Heart left ventricle (tissue), 16 donors: Measurements from ENCODE around the gene CLDN16. TPM values are rescaled to one million over a fixed set of nuclear protein-coding genes. Genes with fewer than 3 reads are reported as not detected.
A peak's percentile ranks its signal among the peaks of the same experiment; 100 is the strongest.

Experiments
- ATAC-seq, 4 donors: fragments of 200-7000 bp; cut with Tn5 transposase; one replicate each; pipeline ENCODE4 v1.9.1; 2020 to 2022; ENCODE audit warnings: moderate library complexity in 4 of 4, mild to moderate bottlenecking in 3 of 4, moderate number of reproducible peaks in 1 of 4
- DNase-seq, 5 donors: peaks; one replicate each; pipeline ENCODE4 v3.0.0-alpha.2; 2020
- H3K27ac ChIP-seq, 12 donors: fragments of 200-600 bp; sonication (generic) in 4 of 12; one replicate each; pipeline versions ENCODE4 v1.5.0 to v1.8.0; 2016 to 2022; ENCODE audit warnings: mild to moderate bottlenecking in 2 of 12
- H3K27me3 ChIP-seq, 9 donors: fragments of 200-600 bp; sonication (generic) in 2 of 9; one replicate each; pipeline versions ENCODE4 v1.5.1 to v1.8.0; 2016 to 2022; ENCODE audit warnings: mild to moderate bottlenecking in 3 of 9
- H3K36me3 ChIP-seq, 9 donors: fragments of 200-600 bp; sonication (generic) in 2 of 9; one replicate each; pipeline versions ENCODE4 v1.5.0 to v1.8.0; 2018 to 2022; ENCODE audit warnings: mild to moderate bottlenecking in 2 of 9
- H3K4me1 ChIP-seq, 12 donors: fragments of 200-600 bp; sonication (generic) in 4 of 12; one replicate each; pipeline versions ENCODE4 v1.5.0 to v1.8.0; 2016 to 2022; ENCODE audit warnings: mild to moderate bottlenecking in 3 of 12
- H3K4me3 ChIP-seq, 12 donors: fragments of 200-600 bp; sonication (generic) in 4 of 12; one replicate each; pipeline versions ENCODE4 v1.5.0 to v1.8.0; 2017 to 2022; ENCODE audit warnings: mild to moderate bottlenecking in 9 of 12, moderate library complexity in 4 of 12
- H3K9me3 ChIP-seq, 12 donors: fragments of 200-600 bp; sonication (generic) in 4 of 12; one replicate each; pipeline versions ENCODE4 v1.5.0 to v1.8.0; 2016 to 2022; ENCODE audit warnings: mild to moderate bottlenecking in 1 of 12
- POLR2A ChIP-seq, 2 donors: fragments of 450-650 bp; IDR thresholded peaks; one replicate each; pipeline ENCODE4 v1.6.1; 2017; ENCODE audit warnings: antibody characterized with exemption in 2 of 2, mild to moderate bottlenecking in 2 of 2, moderate library complexity in 2 of 2
- WGBS, 4 donors: extraction: QIAGEN DNeasy Blood & Tissue Kit in 2 of 4; methylation state at CpG; one replicate each; pipeline versions ENCODE4 v1.1.5 to v1.1.7; 2013 to 2018; 5-methylcytosine and 5-hydroxymethylcytosine counted together
- intact Hi-C, 10 donors: fragments of 100-400 bp; cut with DNase I; formaldehyde crosslinking; loops; one replicate each; pipeline versions ENCODE4 v1.11.1 to v1.14.2; 2022
- polyA plus RNA-seq, 2 donors: library from polyadenylated mRNA; stranded (reverse); fragments of 200-250 nt; gene quantifications; one replicate each; pipeline ENCODE4 v1.2.3, GENCODE V29; 2013
- total RNA-seq, 9 donors: library from RNA; depleted of rRNA in 2 of 9; stranded (reverse); fragments of >200 nt in 2 of 9; fragmentation: NEBNext Ultra II Directional in 3 of 9; extraction: Animal tissue kit (Norgen Biotek cat#: 25700) in 3 of 9; gene quantifications; one replicate each; pipeline versions ENCODE4 v1.1.0 to v1.2.4, GENCODE V29; 2016 to 2023
- TF ChIP-seq, protein P1 (sequence below), 12 donors: fragments of 200-600 bp; sonication (generic) in 4 of 12; IDR thresholded peaks; one replicate each; pipeline versions ENCODE4 v1.5.0 to v1.8.0; 2018 to 2022; ENCODE audit warnings: antibody characterized with exemption in 12 of 12, mild to moderate bottlenecking in 5 of 12
- donor health status: ischemic (EF 13 %, LVEDD 7.1; RV severe dilation, severe dysfunction).
- donor health status: healthy with polysubstance abuse.
- donor health status: DM: no; HTN: yes; CAD: no.
- donor health status: DM: no; HTN: no; CAD: no.
- donor health status: ischemic (EF 25% LVEDD 6.9; RV normal size, moderate dysfunction).
- donor health status: ischemic (EF 25% LVEDD 5.7; RV mildly dilated, moderate dysfunction).
- donor health status: healthy.
- donor health status: DM: yes; HTN: yes; CAD: no.
- donor health status: ischemic (EF 35%, LVEDD 5.7; RV mildly dilated, moderate dysfunction).
- donor health status: nonischemic (EF 11% LVEDD 7.7; RV severe dilation, severe dysfunction).
- donor health status: DM: yes; HTN: yes; CAD: no.
- donor health status: PGD.
- donor health status: ischemic (EF 29% LVEDD 5.4; RV normal size, mild dysfunction).
- donor health status: nonischemic (EF 23%, LVEDD 6.1; RV moderate dilation, normal function).

The CLDN16 gene
- total and polyA plus RNA-seq, 11 donors, result 0.41 TPM; not detected in 10

DNA sequence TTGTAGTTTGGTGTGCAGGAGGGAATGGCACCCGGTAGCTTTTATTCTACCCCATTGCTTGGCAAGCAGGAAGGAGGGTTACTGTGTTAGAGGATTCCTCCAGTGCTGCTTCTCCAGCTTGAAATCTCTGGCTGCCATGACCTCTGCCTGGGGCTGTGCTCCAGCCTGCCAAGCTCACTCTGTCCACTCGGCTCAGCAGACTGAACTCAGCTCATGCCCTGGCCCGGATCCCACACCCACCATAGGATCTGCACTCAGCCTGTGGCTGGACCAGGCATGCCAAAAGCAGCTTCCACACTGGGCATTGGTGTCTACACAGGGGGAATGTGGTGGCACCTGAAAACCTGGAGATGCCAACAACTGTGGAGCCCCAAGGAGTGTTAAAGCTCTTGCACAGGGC is 26.3 kb downstream of the CLDN16 start:
- peak in 2 of 5 donors; percentile 36 to 62 for DNase-seq
- WGBS, 4 donors, result 56 to 90% (median 63%) methylated on average over 1 to 3 of the region's 3 CpGs
- no peak overlapping the region for H3K27ac ChIP-seq
- H3K9me3 ChIP-seq, result no peaks in the 10 kb centered on the region
- no peaks in the 10 kb centered on the region for H3K4me1 ChIP-seq
- intact Hi-C loops, result no loop called here
- no peaks in the 10 kb centered on the region for H3K27me3 ChIP-seq
- TF ChIP-seq, protein P1, sequence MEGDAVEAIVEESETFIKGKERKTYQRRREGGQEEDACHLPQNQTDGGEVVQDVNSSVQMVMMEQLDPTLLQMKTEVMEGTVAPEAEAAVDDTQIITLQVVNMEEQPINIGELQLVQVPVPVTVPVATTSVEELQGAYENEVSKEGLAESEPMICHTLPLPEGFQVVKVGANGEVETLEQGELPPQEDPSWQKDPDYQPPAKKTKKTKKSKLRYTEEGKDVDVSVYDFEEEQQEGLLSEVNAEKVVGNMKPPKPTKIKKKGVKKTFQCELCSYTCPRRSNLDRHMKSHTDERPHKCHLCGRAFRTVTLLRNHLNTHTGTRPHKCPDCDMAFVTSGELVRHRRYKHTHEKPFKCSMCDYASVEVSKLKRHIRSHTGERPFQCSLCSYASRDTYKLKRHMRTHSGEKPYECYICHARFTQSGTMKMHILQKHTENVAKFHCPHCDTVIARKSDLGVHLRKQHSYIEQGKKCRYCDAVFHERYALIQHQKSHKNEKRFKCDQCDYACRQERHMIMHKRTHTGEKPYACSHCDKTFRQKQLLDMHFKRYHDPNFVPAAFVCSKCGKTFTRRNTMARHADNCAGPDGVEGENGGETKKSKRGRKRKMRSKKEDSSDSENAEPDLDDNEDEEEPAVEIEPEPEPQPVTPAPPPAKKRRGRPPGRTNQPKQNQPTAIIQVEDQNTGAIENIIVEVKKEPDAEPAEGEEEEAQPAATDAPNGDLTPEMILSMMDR (IDR thresholded peaks at IDR 0.05), result no peak
- no peak for TF ChIP-seq POLR2A (IDR thresholded peaks at IDR 0.05)
- no peak overlapping the region for H3K4me3 ChIP-seq
- no peaks in the 10 kb centered on the region for H3K36me3 ChIP-seq
- peak; percentile 59 to 79 (median 66) for ATAC-seq

DNA sequence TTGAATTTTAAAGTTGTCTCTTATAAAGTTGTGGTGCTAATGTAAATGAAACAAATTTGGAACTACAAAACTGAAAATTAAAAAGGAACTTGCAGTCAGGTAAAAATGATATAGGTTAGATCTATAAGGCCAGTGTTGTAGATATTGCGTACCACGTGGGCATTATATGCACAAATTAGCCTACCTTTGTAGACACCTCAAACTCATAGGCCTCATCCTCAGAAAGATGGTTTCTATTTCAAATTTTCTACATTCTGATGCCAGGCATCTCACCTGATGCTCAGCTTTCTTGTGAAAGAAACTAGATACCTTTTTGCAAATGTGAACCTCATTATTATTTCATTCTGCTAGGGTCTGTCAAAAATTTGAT is 36.1 kb downstream of the CLDN16 start:
- H3K4me3 ChIP-seq, result no peak overlapping the region
- DNase-seq (no peak), ATAC-seq (no peak)
- TF ChIP-seq POLR2A (IDR thresholded peaks at IDR 0.05), result no peak
- TF ChIP-seq, protein P1 (IDR thresholded peaks at IDR 0.05), result no peak
- H3K27ac ChIP-seq, result no peak overlapping the region
- peaks cover 0 to 5% (median 0%) of the 10 kb centered on the region in 12 donors for H3K4me1 ChIP-seq
- intact Hi-C loops, result loop anchor here in 5 of 10 donors (2.0 to 10.0 kb wide), 4 partner anchors 197 to 463 kb away; no protein-coding TSS in a partner anchor
- no peaks in the 10 kb centered on the region for H3K27me3 ChIP-seq
- H3K9me3 ChIP-seq, result no peaks in the 10 kb centered on the region
- no peaks in the 10 kb centered on the region for H3K36me3 ChIP-seq
- 49 to 60% (median 56%) methylated on average over 2 of the region's 2 CpGs for WGBS, 4 donors

DNA sequence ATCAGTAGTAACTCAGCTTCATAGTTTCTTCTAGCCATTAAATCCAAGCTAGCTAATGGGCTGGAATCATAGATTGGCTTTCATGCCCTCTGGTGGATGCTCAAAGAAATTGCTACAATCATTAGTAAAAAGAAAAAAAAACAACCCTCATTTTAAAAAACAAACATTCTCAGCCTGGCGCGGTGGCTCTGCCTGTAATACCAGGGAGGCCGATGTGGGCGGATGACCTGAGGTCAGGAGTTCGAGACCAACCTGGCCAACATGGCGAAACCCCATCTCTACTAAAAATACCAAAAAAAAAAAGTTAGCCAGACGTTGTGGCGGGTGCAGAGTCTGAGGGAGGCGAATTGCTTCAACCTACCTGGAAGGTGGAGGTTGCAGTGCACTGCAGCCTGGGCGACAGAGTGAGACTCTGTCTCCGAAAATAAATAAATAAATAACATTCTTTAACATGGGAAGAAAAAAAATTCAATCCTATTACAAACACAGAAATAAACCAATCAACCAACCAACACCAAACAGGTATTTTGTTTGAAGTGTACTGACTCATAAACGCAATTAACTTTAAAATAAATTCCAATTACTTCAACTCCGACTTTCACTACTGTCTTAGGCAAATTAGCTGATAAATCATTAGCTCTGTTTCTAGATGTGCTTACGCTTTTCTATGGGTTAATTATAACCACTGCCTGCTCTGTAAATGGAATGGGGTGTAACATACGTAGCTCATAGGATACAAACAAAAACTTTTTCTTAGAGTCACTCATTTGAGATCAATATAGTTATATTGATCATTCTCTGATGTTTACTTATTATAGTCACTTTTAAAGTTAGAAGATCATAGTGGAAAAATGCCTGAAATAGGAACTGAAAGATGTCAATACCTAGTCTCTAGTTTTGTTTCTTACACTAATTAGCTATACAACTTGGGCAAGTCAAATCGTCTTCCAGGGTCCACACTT is 36.8 kb downstream of the CLDN16 start:
- 30 to 41% (median 37%) methylated on average over 16 of the region's 16 CpGs for WGBS, 4 donors
- H3K4me1 ChIP-seq, result peaks cover 0 to 5% (median 0%) of the 10 kb centered on the region in 12 donors
- no peak overlapping the region for H3K4me3 ChIP-seq
- no peaks in the 10 kb centered on the region for H3K36me3 ChIP-seq
- TF ChIP-seq, protein P1 (IDR thresholded peaks at IDR 0.05), result peak; percentile 36 to 77 (median 60)
- TF ChIP-seq POLR2A (IDR thresholded peaks at IDR 0.05), result no peak
- peak in 3 of 4 donors; percentile 18 to 67 (median 42) for ATAC-seq
- DNase-seq, result peak in 4 of 5 donors; percentile 20 to 62 (median 44)
- H3K27me3 ChIP-seq, result no peaks in the 10 kb centered on the region
- H3K9me3 ChIP-seq, result no peaks in the 10 kb centered on the region
- intact Hi-C loops, result loop anchor here in 5 of 10 donors (2.0 to 10.0 kb wide), 4 partner anchors 197 to 464 kb away; no protein-coding TSS in a partner anchor
- H3K27ac ChIP-seq, result no peak overlapping the region

DNA sequence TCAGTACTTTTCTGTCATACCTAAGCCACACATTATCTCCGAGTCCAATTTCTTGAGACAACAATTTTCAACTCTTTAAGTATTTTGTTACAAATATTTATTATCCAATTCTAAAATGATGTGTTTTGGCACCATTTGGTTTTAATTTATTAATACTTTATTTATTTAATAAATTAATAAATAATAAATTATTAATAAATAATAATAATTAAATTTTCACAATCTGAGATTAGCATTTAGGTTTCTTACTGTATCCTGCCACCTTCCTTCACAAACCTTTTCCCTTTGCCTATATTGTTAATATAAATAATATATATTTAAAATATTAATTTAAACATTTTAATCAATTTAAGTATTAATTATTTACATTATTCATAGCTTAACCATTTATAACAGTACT is 37.9 kb downstream of the CLDN16 start:
- no peak for ATAC-seq
- intact Hi-C loops, result loop anchor here in 4 of 10 donors (2.0 to 10.0 kb wide), 3 partner anchors 201 to 465 kb away; no protein-coding TSS in a partner anchor
- WGBS, 4 donors, result 91 to 98% (median 94%) methylated on average over 1 of the region's 1 CpG
- Histone ChIP-seq H3K27ac (no peak overlapping the region), H3K4me1 (peaks cover 0 to 5% (median 0%) of the 10 kb centered on the region in 12 donors), H3K27me3 (no peaks in the 10 kb centered on the region), H3K4me3 (no peak overlapping the region), H3K9me3 (no peaks in the 10 kb centered on the region), H3K36me3 (no peaks in the 10 kb centered on the region)
- DNase-seq, result no peak
- TF ChIP-seq POLR2A (IDR thresholded peaks at IDR 0.05), result no peak
- TF ChIP-seq, protein P1 (IDR thresholded peaks at IDR 0.05), result no peak
